Measurements from ENCODE around the gene G6PC1. TPM values are rescaled to one million over a fixed set of nuclear protein-coding genes. Genes with fewer than 3 reads are reported as not detected.
"Not testable (repeated sequence)": the region's sequence is repeated elsewhere in the genome, so short reads cannot be mapped to it uniquely, and the experiment has no call there.

The G6PC1 gene
- total RNA-seq, 1 donor from 2014 or later = not detected

DNA sequence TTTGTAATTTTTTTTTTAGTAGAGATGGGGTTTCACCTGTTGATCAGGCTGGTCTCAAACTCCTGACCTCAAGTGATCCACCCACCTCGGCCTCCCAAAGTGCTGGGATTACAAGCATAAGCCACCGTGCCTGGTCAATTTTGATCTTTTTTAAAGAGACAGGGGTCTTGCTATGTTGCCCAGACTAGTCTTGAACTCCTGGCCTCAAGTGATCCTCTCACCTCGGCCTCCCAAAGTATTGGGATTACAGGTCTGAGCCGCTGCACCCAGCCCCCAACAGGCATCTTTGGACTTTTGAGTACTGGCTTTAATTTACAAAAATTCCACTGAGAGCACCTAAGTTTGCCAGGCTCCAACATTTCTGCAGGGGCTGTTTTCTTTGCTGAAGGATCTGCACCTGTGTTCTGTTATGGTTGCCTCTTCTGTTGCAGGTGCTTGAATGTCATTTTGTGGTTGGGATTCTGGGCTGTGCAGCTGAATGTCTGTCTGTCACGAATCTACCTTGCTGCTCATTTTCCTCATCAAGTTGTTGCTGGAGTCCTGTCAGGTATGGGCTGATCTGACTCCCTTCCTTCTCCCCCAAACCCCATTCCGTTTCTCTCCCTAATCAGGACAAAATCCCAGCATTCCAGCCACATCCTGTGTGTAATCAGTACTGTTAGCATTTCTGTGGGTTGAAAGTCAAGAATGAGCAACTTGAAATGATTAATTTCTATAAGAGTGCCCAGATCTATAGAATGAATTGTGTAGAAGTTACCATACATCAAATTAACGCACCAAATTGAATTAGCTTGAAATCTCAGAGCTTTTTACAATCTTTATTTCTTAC, 8.5 kb downstream of the G6PC1 start:
- Mint-ChIP-seq H3K27ac (ENCODE audit: unreplicated experiment) (no peak overlapping the region), H3K27me3 (ENCODE audit: low read depth) (peaks cover 46% of the 10 kb centered on the region), H3K36me3 (ENCODE audit: low read depth) (no peaks in the 10 kb centered on the region), H3K9me3 (no peaks in the 10 kb centered on the region), H3K4me3 (no peak overlapping the region), H3K4me1 (no peaks in the 10 kb centered on the region)
- TF ChIP-seq, protein P1, sequence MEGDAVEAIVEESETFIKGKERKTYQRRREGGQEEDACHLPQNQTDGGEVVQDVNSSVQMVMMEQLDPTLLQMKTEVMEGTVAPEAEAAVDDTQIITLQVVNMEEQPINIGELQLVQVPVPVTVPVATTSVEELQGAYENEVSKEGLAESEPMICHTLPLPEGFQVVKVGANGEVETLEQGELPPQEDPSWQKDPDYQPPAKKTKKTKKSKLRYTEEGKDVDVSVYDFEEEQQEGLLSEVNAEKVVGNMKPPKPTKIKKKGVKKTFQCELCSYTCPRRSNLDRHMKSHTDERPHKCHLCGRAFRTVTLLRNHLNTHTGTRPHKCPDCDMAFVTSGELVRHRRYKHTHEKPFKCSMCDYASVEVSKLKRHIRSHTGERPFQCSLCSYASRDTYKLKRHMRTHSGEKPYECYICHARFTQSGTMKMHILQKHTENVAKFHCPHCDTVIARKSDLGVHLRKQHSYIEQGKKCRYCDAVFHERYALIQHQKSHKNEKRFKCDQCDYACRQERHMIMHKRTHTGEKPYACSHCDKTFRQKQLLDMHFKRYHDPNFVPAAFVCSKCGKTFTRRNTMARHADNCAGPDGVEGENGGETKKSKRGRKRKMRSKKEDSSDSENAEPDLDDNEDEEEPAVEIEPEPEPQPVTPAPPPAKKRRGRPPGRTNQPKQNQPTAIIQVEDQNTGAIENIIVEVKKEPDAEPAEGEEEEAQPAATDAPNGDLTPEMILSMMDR (conservative IDR thresholded peaks at IDR 0.05) = no peak
- DNase-seq (ENCODE audit: low read depth, low spot score) = no peak

DNA sequence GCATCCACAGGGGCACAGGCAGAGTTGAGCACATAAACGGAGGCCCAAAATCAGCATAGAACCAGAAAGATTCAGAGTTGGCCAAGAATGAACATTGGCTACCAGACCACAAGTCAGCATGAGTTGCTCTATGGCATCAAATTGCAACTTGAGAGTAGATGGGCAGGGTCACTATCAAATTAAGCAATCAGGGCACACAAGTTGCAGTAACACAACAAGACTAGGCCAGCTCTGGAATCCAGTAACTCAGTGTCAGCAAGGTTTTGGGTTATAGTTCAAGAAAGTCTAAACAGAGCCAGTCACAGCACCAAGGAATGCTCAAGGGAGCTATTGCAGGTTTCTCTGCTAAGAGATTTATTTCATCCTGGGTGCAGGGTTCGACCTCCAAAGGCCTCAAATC, 12.9 kb downstream of the G6PC1 start:
- no peak for DNase-seq (ENCODE audit: low read depth, low spot score)
- no peaks in the 10 kb centered on the region for H3K9me3 Mint-ChIP-seq
- no peak overlapping the region for H3K4me3 Mint-ChIP-seq
- no peak overlapping the region for H3K27ac Mint-ChIP-seq (ENCODE audit: unreplicated experiment)
- no peaks in the 10 kb centered on the region for H3K36me3 Mint-ChIP-seq (ENCODE audit: low read depth)
- no peaks in the 10 kb centered on the region for H3K4me1 Mint-ChIP-seq
- peaks cover 27% of the 10 kb centered on the region for H3K27me3 Mint-ChIP-seq (ENCODE audit: low read depth)
- TF ChIP-seq, protein P1 (conservative IDR thresholded peaks at IDR 0.05) = no peak

DNA sequence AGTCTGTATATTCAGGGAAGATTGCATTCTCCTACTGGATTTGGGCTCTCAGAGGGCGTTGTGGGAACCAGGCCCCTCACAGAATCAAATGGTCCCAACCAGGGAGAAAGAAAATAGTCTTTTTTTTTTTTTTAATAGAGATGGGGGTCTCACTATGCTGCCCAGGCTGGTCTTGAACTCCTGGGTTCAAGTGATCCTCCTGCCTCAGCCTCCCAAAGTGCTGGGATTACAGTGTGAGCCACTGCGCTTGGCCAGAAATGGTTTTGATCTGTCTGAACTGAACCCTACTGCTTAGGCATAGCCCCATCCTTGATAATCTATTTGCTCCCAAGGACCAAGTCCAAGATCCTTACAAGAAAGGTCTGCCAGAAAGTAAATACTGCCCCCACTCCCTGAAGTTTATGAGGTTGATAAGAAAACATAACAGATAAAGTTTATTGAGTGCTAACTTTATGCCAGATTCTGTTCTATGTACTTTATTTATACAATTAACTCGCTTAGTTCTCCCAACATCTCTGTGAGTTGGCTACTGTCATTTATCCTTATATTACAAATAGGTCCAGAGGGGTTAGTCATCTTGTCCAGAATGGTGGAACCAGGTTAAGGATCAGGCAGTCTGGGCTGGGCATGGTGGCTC, 13.5 kb downstream of the G6PC1 start:
- Mint-ChIP-seq H3K27ac (ENCODE audit: unreplicated experiment) (no peak overlapping the region), H3K9me3 (no peaks in the 10 kb centered on the region), H3K27me3 (ENCODE audit: low read depth) (peaks cover 28% of the 10 kb centered on the region), H3K4me1 (no peaks in the 10 kb centered on the region), H3K4me3 (no peak overlapping the region), H3K36me3 (ENCODE audit: low read depth) (no peaks in the 10 kb centered on the region)
- no peak for DNase-seq (ENCODE audit: low read depth, low spot score)
- TF ChIP-seq, protein P1 (conservative IDR thresholded peaks at IDR 0.05) = no peak

DNA sequence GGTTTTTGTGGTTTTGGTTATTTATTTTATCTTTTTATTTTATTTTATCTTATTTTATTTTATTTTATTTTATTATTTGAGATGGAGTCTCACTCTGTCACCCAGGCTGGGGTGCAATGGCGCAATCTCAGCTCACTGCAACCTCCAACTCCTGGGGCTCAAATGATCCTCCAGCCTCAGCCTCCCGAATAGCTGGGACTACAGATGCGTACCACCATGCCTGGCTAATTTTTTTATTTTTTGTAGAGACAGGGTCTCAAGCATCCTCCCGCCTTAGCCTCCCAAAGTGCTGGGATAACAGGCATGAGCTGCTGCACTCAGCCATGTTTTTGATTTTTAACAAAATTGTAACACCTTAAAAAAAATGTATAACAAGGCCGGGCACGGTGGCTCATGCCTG, 14.7 kb downstream of the G6PC1 start:
- not testable (repeated sequence) for H3K9me3 Mint-ChIP-seq; H3K4me3 Mint-ChIP-seq; H3K36me3 Mint-ChIP-seq (ENCODE audit: low read depth); DNase-seq (ENCODE audit: low read depth, low spot score); H3K27ac Mint-ChIP-seq (ENCODE audit: unreplicated experiment); H3K4me1 Mint-ChIP-seq
- peaks cover 26% of the 10 kb centered on the region for H3K27me3 Mint-ChIP-seq (ENCODE audit: low read depth)

DNA sequence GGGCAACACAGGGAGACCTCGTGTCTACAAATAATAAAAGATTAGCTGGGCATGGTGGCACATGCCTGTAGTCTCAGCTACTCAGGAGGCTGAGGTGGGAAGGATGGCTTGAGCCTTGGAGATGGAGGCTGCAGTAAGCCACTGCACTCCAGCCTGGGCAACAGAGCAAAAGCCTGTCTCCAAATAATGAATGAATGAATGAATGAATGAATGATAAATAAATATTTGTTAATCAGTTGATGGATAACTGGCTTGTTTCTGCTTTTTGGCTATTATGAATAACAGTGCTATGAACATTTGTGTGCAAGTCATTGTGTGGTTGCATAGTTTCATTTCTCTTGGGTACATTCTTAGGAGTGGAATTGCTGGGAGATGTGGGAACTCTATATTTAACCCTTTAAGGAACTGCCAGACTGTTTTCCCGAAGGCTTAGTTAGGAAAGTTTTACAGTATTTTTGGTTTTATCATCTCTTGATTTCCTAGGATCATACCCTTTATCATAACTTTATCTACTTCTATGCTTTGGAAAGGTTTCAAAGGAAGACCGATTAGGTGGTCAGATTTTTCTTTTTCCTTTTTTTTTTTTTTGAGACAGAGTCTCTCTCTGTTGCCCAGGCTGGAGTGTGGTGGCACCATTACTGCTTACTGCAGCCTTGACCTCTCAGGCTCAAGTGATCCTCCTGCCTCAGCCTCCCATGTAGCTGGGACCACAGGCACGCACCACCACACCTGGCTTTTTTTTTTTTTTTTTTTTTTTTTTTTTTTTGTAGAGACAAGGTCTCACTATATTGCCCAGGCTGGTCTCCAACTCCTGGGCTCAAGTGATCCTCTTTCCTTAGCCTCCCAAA, 16.0 kb downstream of the G6PC1 start:
- not testable (repeated sequence) for DNase-seq (ENCODE audit: low read depth, low spot score); H3K27ac Mint-ChIP-seq (ENCODE audit: unreplicated experiment); H3K4me1 Mint-ChIP-seq; H3K4me3 Mint-ChIP-seq; H3K36me3 Mint-ChIP-seq (ENCODE audit: low read depth); H3K9me3 Mint-ChIP-seq
- H3K27me3 Mint-ChIP-seq (ENCODE audit: low read depth) = peaks cover 17% of the 10 kb centered on the region

DNA sequence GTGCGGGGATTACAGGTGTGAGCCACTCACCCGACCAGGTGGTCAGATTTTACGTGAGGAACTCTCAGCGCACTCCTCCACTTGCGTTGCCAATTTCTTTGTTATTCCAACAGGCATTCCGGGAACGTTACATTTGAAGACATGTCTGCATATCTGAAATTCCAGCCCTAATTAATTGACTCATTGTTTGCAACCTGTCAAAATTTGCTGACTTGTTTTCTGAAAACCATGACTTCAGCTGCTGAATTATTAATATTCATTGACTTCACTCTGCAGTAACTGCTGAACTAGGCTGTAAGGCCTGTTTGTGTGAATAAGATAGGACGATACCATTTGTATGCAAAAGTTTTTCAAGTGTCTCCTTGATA, 16.6 kb downstream of the G6PC1 start:
- H3K4me3 Mint-ChIP-seq = no peak overlapping the region
- no peaks in the 10 kb centered on the region for H3K4me1 Mint-ChIP-seq
- peaks cover 16% of the 10 kb centered on the region for H3K27me3 Mint-ChIP-seq (ENCODE audit: low read depth)
- no peak for DNase-seq (ENCODE audit: low read depth, low spot score)
- H3K9me3 Mint-ChIP-seq = no peaks in the 10 kb centered on the region
- no peaks in the 10 kb centered on the region for H3K36me3 Mint-ChIP-seq (ENCODE audit: low read depth)
- no peak overlapping the region for H3K27ac Mint-ChIP-seq (ENCODE audit: unreplicated experiment)
- TF ChIP-seq, protein P1 (conservative IDR thresholded peaks at IDR 0.05) = no peak

Data from neural crest cell (in vitro differentiated cells).